Inferior parietal cortex (tissue), 1 donor: ENCODE results near the gene NINJ2.
A peak's percentile ranks its signal among the peaks of the same experiment; 100 is the strongest.

Source experiments
- DNase-seq: peaks from one replicate; pipeline ENCODE4 v3.0.0-alpha.2; 2016; ENCODE audit errors: extremely low spot score

Gene NINJ2

DNA sequence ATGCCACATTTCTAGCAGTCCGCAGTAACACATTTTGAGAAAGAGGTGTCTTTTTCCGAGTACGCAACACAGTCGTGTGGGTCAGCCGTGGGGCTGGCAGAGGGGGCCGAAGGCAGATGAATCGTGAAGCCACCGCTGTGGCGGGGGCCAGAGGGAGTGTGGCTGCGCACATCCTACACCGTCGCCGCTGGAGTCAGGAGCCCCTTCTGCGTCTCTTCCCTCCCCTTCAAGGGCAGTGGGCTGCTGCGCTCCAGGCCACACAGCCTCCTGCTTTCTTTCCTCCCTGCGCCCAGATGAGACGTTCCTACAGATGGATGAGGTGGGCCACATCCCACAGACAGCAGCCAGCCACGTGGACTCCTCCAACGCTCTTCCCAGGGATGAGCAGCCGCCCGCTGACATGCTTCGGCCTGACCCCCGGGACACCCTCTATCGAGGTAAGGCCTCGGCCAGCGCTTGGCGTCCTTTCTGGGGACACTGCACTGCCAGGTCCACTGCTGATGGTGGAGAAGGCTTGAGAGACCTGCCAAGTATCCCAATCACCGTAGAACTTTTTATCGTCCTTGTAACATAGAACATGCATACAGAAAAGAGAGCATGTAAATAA, 113.7 kb downstream of the NINJ2 start:
- DNase-seq = no peak

DNA sequence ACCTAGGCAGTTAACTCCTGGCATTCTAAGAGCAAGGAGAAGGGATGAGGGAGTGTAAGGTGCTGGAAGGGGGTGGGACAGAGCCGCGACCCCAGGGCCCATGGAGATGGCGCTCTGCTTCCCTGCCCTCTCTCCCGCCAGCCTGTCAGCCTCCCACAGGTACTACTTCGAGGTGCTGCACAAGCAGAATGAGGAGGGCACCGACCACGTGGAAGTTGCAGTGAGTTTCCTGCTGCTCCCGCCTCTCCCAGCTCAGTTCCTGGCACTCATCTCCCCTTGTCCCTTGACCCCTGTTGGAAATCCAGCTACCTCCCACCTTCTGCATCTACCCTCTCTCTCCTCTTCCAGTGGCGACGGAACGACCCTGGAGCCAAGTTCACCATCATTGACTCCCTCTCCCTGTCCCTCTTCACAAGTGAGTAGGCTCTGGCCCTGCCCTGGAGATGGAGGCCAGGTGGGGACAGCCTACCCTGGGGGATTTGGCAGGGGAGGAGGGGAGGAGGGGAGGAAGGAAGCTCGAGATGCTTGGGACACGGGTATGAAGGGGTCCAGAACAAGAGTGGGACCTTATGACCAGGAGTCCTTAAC, 115.3 kb downstream of the NINJ2 start:
- DNase-seq = no peak

DNA sequence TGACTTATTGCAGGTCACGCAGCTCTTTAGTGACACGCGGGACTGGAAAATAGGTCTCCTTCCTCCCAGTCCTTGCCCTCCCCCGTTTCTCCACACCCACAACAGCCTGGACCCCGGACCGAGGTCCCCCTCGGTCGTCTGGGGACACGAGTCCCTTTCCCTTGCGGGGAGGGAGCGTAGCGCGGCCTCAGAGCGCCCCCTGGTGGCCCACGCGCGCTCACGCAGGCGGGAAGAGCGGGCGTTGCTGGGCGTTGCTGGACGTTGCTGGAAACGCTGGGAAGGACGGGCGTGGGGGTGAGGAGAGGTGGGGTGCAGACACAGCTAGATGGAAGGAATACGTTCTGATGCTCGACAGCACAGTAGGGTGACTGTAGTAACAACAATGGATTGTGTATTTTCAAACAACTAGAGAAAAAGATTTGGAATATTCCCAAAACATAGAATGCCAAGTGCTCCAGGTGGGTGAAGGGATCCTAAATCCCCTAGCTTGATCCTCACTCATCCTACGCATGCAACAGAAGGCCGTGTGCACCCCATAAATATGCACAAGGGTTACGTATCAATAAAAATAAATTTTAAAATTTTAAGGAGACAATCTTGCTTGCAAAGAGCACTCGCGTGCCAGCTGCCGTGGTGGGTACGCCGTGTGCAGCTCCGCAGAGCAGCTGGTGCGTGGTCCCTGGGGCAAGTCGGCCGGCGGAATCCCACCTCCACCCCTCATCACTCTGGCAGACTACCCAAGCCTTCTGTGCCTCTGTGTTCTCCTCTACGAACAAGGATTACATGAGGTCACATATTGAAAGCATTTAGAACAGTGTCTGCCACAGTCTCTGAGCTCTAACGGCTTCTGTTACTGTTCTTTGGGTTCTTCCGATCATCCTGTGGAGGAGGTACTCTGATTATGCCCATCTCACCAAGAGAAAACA, 116.1 kb downstream of the NINJ2 start:
- DNase-seq = peak; percentile 77

DNA sequence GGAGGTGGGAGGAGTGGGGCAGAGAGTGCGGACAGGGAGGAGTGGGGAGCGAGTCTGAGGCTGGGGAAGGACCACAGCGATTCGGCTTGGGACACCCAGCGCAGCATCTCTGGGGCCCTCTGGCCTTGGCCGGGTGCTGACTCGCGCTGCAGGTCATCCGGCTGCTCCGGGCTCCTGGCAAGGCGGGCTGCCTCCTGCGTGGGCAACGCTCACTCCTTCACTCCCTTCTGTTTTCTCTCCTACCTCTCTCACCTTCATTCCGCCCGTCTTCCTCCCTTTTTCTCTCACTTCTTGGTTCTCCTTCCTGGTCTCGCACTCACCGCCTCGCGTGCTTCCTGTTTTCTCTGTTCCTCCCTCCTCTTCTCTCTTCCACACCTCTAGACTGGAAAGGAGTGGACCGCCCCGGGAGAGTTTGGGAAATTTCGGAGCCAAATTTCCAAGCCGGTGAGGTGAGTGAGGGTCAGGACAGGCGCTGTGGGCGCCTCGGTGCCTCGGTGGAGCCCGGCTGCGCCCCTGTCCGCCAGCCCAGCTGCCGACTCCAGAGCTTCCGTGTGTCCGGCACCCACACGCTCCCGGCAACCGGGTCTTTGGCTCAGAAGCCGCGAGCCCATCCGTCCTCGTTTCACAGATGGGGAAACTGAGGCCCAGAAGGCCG, 116.9 kb downstream of the NINJ2 start:
- no peak for DNase-seq

DNA sequence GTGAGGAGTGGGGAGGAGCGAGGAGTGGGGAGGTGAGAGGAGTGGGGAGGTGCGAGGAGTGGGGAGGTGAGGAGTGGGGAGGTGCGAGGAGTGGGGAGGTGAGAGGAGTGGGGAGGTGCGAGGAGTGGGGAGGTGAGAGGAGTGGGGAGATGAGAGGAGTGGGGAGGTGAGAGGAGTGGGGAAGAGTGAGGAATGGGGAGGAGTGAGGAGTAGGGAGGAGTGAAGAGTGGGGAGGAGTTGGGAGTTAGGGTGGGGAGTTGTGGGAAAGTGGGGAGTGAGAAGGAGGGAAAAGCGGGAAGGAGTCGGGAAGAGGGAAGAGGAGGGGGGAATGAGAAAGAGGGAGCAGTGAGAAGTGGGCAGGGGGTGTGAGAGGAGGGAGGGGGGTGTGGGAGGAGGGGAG, 117.4 kb downstream of the NINJ2 start:
- DNase-seq = no peak

DNA sequence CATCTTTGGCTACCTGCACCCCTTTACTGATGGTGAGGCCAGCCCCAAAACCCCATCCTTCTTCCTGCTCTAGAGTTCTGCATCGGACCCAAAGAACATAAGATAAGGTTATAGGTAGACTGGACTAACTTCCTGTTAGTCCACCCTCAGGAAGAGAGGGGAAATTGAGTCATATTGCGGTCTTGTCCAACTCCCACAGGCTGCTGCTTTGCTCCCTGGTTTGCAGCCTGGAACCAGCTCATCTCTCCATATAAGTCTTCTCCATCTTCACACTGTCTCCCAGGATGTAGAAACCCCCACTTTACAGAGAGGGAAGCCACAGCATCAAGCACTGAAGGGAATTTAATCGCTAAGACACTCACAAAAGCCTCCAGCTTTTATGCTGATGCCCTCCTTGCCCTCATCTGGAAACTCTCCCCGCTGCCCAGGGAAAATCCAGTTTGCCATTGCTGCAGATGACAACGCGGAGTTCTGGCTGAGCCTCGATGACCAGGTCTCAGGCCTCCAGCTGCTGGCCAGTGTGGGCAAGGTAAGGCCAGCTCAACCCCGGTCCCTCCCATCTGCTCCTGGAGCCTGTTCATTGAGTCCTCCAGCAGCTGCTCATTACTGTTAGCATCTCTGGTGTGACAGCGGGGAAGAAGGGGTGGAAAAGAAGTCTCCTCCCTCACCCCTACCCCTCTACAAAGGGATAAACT, 118.2 kb downstream of the NINJ2 start:
- no peak for DNase-seq

DNA sequence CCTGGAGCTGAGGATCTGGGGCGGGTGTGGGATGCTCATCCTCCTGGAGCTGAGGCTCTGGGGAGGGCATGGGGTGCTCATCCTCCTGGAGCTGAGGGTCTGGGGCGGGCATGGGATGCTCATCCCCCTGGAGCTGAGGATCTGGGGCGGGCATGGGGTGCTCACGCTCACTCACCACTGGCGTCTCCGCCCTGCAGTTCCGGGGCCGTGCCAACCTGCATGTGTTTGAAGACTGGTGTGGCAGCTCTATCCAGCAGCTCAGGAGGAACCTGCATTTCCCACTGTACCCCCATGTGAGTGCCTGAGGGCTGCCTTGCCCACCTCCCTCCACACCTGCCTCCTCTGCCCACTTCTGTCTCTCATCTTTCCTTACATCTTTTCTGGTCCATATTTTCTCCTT, 119.1 kb downstream of the NINJ2 start:
- no peak for DNase-seq

DNA sequence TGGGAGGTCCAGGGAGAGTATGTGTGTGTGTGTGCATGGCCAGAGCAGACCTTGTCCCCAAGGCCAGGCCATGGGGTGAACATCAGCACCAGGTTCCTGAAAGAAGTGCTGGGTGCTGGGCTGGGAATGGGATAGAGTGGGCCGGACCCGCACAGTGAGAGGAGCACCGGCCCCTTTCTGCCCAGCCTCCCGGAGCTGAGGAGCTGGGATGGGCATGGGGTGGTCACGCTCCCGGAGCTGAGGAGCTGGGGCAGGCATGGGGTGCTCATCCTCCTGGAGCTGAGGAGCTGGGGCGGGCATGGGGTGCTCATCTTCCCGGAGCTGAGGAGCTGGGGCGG, 120.2 kb downstream of the NINJ2 start:
- DNase-seq = no peak

DNA sequence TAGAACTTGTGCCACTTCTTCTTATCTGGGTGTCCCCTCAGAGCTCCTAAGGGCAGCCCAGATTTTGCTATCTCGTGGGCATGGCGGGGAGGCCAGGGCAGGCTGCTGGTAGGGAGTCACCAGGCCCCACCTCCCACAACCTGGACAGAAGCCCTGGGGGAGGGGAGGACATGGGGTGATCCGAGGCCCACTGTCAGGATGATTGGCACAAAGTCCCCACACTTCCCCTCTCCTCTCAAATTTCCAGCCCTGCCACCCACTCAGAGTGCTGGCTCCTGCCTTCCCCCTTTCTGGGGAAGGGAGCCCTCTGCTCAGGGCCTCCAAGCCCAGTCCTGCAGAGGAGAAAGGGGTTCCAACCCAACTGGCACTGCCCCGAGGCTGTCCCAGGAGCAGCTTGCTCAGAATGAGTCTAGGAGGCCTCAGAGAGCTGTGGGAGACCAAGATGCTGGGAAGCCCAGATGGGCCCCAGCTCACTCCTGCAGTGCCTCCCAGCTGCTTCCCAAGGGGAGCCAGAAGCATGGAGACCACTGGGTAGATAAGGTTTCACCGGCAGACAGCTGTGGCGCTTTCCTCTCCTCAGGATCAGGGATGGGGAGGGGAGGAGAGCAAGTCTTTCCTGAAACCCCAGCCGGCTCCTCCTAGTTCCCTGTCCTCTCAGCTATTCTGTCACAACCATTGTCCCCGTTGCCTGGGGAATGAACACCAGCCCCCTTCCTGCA, 120.7 kb downstream of the NINJ2 start:
- DNase-seq = no peak

DNA sequence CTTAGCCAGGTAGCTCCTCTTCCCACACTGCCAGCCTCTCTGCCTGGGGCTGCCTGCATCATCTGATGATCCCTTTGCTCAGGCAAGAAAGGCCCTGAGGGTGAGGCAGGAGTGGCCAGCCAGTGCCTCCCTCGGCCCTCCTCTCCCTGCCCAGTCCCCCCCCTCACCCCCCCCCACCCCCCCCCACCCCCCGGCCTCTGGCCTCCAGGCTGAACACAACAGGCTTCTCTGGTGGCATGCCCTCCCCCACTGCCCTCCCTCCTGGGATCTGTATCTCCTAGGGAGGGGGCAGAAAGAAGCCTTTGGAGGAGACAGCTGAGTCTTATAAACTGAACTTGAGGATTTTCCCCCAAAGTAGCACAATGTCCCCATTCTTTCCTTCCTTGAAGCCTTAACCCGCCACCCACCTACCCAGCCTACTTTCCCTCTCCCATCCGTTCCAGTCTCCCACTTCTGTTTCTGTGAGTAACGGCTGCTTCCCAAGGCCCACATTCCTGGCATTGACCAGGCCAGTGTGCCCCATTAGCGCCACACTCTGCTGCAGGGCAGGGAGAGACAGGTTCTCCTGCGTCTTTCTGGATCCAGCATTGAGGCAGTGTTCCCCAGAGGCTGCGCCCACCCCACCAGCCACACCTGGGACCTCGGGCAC, 121.4 kb downstream of the NINJ2 start:
- no peak for DNase-seq

DNA sequence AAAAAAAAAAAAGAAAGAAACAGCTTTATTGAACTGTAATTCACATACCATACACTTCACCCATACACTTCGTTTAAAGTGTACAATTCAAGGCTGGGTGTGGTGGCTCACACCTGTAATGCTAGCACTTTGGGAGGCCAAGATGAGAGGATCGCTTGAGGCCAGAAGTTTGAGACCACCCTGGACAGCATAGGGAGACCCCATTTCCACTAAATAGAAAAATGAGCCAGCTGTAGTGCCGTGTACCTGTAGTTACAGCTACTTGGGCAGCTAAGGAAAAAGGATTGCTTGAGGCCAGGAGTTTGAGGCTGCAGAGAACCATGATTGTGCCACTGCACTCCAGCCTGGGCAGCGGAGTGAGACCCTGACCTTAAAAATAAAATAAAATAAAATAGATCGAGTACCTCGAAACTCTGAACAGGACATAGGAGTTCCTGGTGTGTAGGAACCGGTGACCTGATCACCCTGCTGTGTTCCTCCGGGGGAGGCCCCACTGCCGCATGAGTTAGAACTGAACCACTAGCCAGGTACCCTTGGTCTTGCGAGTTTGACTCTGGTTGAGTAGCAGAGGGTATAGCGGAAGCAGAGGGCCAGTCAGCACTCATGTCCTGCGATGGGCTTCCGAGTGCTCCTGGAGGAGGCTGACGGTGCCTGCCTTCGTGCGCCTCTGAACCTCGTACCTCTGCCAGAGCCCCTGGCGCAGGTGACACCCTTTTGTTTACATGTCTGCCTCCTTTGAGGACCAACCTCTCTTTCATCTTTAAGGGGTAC, 123.5 kb downstream of the NINJ2 start:
- no peak for DNase-seq

DNA sequence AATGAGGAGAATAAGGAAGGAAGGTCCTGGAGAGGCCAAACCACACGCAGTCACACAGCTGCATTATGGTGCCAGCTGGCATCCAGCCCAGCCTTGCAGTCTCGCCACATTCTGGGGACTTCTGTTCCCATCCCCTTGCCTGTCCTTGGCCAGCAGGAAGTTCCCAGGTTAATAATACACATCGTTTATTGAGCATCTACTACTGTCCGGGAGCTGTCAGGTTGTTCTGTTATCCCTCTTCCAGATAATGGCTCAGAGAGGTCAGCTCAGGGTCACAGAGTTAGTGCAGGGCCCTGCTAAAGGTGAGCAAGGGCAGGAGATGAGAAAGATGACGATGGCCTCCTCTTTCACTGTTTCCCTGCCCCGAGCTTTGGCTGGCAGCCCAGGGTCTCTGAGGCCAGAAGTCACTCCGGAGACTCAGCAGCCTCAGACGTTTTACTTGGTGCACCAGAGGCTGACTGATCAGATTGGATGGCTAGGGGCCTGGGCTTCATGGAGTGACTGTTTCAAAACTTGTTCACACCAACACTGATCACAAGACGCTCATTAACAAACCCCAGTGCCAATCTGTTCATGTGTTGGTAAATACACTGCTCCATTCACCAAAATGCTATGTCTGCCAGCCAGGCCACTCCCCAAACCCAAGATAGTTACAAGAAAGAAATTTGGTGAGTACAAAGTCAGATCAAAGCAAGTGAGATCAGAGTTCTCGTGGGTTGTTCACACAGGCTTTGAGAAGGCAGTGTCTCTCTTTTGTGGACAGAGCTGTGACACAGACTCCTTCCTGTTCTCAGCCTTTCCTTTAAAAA, 124.3 kb downstream of the NINJ2 start:
- no peak for DNase-seq

DNA sequence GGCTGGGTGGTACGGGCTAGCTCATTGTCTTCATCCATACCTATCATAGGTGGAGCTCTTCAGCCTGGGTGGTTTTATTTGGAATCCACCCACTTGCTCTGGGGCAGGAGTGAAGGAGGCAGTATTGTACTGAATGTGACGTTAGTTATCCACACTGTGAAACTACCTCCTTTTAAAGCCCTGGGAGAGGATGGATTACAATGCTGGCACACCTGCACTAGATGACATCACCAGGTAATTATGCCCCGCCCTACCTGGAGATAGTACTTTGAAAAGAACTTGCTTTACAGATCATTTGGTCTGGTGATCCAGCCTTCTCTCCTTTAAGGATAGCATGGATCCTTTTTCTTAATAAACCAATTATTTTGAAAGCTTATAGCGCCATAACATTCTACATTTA, 125.5 kb downstream of the NINJ2 start:
- DNase-seq = no peak

DNA sequence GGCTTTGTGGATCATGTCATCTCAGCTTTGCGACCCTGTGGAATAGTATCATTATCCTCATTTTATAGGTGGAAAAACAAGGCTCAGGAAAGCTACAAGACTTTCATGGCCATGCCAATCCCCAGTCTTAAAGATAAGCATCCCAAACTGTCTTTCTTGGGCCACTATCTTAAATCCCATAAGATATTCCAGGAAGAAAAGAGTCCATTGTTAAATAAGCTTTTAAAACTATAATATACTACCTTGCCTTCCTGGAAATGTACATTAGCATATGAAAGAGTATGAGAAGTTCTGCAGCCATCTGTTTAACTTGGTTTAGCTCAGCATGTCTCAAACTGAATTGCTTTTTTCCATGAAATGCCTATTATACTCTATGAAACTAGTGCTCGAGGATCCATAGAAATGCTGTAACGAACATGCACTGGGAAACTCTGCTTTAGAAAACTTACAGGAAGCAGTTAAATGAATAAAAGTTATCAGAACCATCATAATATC, 126.4 kb downstream of the NINJ2 start:
- no peak for DNase-seq

DNA sequence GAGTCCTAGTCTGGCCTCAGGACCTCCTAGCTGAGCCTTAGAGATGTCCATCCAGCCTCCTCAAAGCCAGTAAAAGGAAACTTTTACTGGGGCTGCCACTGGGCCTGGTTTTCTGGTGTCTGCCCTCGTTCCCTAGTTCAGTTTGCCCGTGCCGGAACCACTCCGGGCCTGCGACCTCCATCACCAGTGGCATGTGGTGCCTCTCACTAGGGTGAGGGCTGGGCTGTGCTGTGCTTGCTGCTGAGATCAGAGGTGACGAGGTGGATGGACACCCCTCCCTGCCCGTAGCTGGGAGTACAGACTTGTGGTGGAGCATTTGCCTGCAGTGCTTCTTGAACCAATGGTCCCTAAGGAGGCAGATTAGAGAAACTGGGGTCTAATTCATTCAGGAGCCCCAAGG, 127.8 kb downstream of the NINJ2 start:
- no peak for DNase-seq

DNA sequence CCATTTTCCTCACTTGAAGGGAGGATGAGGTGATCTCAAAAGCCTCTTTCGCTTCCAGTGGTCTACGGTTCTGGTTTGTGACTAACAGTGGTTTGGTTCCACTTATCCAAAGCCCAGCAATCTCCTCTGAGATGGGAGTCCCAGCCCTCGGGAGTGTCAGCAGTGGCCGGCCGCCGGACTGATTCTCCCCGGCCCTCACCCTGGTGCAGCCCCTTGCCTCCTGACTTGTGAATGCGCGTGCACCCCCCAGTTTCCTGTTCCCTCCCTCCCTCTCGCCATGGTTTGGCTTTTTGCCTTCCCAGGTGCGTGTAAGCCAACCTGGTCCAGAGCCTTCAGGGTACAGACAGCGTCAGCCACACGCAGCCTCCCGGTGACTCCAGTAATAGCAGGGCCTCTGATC, 129.0 kb downstream of the NINJ2 start:
- no peak for DNase-seq

DNA sequence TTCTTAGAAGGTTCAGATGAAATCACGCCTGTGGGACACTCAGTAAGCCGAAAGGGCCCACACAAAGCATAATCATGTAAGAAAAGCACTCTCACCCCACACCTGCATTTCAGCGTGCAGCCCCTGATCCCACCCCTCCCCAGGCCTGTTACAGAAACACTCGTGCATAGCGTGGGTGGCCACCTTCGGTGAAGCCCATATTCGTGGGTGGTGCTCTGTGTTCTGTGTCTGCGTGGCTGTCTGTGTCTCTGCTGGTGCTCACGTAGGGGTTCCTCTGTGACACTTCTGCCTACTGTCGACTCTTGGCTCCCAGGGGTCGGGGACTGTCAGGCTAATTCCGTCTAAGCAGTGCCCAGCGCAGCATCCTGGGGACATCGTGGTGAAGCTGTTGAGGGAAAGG, 129.5 kb downstream of the NINJ2 start:
- DNase-seq = no peak

DNA sequence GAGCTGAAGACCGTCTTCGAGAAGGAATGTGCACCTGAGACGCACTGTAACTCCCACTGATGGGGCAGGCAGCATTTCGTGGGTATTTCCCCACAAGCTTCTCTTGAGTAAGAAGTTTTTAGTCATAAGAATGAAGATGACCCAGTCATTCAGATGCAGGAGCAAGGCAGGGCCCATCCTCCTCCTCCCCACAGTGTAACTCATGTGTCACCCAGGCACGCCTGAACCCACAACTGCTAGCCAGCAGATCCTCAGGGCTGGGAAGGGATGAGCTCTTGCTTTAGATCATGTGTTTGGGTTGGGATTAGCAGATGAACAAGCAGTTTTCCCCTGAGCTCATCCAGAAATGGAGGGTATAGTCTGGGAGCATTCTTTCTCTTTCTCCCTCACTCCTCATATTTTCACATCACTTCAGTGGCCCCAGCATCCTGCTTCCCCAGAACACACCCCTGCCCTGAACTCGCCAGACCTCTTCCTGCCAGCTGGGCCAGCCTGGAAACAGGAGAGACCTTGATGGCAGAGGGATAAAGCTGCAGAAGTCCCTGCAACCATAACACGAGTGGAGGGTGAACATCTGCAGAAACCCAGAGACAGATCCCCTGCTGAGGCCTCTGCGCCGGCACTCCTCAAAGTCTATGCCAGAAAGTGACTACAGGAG, 130.2 kb downstream of the NINJ2 start:
- DNase-seq = no peak
